ENCODE measurements around the gene CFAP43.
"Not testable (repeated sequence)": the region's sequence is repeated elsewhere in the genome, so short reads cannot be mapped to it uniquely, and the experiment has no call there.

Gene CFAP43

DNA sequence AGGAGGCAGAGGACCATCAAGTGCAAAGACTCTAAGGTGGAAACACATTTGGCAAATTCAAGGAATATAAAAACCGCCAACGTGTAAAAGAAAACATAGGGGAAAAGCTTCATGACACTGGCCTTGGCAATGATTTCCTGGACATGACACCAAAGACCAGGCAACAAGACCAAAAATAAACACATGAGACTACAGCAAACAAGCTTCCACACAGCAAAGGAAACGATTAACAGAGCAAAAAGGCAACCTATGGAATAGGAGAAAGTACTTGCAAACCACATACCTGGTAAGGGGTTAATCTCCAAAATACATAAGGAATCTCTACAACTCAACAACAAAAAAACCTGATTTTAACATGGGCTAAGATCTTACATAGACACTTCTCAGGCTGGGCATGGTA is 26.0 kb upstream of the CFAP43 start:
- no peak for DNase-seq (ENCODE audit: low read depth in 2 of 2, low spot score in 1 of 2)

DNA sequence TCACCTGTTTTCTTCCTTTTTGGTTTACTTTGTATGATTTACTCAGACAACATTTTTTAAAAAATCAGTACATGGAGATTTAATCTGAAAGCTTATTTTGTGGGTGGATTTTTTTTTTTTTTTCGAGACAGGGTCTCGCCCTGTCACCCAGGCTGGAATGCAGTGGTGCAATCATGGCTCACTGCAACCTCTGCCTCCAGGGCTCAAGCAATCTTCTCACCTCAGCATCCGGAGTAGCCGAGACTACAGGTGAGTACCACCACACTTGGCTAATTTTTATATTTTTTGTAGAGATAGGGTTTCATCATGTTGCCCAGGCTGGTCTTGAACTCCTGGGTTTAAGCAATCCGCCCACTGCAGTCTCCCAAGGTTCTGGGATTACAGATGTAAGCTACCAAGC is 25.1 kb upstream of the CFAP43 start:
- DNase-seq (ENCODE audit: low read depth in 2 of 2, low spot score in 1 of 2): no peak

DNA sequence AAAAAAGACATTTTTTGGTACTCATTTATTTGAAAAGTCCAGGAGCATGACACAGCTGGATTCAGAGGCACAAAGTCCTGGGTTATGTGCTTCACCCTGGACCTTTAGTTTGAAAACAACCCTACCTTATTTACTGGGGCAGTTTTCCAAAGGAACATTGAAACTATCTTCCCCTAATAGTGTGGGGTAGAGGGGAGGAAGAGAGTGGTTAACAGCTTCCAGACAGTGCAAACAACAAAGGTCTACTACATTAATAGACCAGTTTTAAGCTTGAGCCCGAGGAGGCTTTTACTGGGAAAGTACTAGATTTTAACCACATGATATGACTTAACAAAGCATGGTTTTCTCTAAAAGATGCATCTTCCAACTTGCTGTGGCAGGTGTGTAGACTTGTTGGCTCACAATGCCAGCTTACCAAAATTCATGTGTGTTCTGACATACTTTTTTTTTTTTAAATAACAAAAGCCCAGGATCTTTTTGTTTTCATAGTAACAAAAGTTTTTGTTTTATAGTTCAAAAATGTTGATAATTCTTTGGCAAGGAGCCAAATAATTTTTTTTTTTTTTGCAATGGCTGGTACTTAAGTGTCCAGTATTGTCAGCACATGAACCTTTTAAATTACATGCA is 24.3 kb upstream of the CFAP43 start:
- no peak for DNase-seq (ENCODE audit: low read depth in 2 of 2, low spot score in 1 of 2)

DNA sequence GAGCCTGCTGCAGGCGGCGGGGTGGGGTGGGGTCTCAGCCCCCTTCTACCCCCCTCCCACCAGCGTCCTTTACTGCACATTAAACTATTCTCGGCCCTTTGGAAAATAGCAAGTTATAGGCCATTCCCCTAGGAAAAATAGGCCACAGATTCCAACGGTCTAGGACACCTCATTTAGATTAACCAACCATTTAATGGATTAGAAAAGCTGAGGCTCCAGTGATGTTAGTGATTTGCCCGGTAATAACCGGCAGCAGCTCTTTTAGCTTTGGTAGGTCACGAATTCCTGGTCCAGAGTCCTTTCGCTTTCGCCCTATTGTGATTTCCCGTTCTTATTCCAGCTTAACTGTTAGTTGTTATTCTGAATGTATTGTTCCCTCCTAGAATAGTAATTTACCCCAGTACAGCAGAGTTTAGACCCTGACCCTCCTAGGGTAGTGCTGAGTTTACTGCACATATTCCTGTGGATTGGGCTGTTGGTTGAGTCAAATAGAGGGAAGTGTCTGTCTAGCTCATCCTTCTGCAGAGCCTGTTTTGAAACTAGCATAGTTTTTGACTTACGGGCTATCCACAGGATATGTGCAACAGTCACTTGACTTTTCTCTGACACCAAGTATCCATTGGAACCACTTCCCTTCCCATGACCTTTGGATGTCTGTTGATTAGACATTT is 23.3 kb upstream of the CFAP43 start:
- DNase-seq (ENCODE audit: low read depth in 2 of 2, low spot score in 1 of 2): no peak

DNA sequence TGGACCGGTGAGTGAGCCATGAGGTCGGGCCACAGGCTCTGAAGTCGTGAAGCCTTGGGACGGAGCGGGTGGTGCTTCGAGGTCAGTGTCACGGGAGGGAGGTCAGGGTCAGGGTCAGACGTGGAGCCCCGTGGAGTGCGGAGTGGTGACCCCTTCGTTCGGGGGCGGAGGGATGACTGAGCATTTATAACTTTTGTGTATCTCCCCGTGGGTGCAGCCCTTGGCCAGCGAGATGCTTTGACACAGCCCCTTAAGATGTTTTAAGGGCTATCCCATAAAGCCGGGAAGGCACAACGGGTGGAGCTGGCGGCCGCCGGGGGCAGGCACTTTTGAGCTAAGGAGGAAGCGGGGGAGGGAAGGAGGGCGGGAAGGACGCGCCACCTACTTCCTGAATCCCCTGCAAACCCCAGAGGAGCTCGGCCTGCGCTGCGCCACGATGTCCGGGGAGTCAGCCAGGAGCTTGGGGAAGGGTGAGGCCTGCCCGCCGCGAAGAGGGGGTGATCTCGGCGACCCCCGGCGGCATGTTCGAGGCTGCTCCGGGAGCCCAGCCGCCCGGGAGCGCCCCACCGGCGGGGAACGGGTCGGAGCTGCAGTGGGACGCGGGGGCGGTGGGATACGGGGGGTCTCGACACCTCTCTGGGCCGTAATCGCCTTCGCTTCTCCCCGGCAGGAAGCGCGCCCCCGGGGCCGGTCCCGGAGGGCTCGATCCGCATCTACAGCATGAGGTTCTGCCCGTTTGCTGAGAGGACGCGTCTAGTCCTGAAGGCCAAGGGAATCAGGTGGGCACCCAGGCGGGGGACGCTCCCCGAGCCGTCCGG is 22.5 kb upstream of the CFAP43 start, which contains the start of gene GSTO1:
Gene GSTO1 (plus strand): TSS at position 400 of the 818 bp plus-strand sequence. CDS start 37 bp downstream, at position 437.
- peak in 1 of 2 donors; percentile 29 for DNase-seq (ENCODE audit: low read depth in 2 of 2, low spot score in 1 of 2)

DNA sequence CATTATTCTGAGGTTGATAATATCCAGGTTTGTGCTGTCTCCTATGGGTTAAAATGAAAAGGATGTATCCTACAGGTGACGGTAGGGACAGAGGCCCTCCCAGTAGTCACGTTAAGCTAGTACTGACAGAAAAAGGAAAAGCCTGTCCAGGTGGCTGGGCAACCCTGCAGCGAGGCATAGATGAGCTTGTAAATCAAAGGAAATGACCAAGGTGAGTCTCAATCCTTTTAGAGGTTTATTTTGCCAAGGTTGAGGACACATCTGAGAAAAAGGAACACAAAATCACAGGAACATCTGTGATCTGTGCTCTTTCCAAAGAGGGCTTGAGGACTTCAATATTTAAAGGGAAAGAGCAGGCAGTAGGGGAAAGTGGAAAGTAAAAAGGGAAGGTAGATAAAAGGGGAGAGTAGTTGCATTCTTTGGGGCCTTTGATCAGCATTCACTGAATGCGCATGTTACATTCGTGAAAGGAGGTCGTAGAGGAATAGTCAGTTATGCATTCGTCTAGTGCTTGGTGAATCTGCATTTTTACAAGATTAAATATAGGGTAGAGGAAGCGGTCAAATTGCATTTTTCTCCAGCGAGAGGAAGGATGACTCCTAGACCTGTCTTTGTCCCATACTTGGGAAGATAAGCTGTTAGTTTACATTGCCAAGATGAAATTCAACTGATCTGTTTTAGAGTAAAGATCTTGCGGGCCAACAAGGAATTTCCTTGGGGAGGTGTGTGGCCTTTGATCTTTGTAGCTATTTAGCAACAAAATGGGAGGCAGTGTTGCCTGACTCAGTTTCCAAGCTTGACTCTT is 21.6 kb upstream of the CFAP43 start:
- DNase-seq (ENCODE audit: low read depth in 2 of 2, low spot score in 1 of 2): no peak

DNA sequence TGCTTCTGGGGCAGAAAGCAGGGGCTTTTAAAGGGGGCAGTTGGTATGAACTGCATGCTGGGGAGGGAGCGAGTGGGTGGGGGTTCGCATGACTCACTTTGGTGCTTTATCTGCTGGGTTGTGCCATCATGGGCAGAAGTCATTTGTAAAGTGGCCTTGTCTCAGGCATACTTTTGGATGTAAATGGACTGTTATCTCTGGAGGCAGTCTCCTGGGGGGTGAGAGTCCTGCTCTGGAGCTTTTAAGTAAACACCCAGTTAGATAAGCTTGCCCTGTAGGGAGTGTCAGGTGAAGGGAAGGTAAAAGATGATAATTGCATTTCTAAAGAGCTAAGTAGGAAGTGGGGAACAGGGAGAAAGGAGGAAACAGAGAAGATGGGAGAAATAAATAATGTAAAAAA is 20.9 kb upstream of the CFAP43 start:
- no peak for DNase-seq (ENCODE audit: low read depth in 2 of 2, low spot score in 1 of 2)

DNA sequence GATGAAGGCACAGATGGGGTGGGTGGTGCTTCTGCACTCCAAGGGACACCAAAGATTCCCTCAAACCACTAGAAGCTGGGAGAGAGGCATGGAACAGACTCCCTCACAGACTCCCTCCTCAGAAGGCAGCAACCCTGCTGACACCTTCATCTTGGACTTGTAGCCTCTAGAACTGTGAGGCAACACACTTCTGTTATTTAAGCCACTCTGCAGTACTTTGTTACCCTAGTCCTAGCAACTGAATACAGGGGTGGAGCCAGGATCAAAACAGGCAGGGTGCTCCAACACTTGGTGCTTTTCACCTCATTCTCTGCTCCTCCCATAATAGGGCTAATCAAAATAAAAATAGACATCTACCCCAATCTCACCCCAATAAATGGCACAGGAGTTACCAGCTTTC is 20.2 kb upstream of the CFAP43 start:
- DNase-seq (ENCODE audit: low read depth in 2 of 2, low spot score in 1 of 2): no peak

DNA sequence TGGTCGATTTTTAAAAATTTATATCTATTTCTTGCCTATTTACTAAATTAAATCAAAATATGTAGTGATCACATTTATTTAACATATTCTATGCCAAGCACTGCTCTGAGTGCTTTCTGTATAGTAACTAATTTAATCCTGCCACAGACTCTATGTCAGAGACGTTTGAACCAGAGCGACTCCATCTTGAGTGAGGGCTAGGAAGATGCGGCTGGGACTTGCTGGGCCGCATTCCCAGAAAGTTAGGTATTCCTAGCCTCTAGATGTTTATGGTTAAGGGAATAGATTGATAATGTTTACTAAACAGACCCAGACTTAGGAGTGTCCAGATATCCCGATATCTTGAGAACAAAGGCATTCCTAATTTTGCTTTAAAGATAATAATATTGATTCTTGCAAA is 19.3 kb upstream of the CFAP43 start:
- no peak for DNase-seq (ENCODE audit: low read depth in 2 of 2, low spot score in 1 of 2)

DNA sequence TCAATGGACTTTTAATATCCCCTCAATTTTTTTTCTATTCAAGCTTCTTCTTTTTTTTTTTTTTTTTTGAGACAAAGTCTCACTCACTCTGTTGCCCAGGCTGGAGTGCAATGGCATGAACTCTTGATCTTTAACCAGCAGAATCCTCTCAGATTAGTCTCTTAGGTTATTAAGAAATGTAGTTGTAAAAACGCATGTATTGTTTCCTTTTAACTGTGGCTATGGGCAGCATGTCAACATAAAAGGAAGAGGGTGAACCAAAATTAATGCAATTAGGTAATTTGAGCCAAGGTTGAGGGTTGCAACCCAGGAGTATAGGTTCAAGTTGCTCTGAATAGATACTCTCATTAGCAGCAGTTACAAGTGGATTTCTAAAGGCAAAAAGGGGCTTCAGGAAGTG is 18.2 kb upstream of the CFAP43 start:
- no peak for DNase-seq (ENCODE audit: low read depth in 2 of 2, low spot score in 1 of 2)

DNA sequence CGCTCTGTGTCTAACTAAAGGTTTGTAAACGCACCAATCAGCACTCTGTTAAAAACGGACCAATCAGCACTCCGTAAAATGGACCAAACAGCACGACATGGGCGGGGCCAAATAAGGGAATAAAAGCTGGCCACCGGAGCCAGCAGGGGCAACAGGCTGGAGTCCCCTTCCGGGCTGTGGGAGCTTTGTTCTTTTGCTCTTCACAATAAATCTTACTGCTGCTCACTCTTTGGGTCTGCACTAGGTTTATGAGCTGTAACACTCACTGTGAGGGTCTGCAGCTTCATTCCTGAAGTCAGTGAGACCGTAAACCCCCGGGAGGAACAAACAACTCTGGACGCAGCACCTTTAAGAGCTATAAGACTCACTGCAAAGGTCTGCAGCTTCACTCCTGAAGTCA is 16.8 kb upstream of the CFAP43 start:
- DNase-seq (ENCODE audit: low read depth in 2 of 2, low spot score in 1 of 2): not testable (repeated sequence)

DNA sequence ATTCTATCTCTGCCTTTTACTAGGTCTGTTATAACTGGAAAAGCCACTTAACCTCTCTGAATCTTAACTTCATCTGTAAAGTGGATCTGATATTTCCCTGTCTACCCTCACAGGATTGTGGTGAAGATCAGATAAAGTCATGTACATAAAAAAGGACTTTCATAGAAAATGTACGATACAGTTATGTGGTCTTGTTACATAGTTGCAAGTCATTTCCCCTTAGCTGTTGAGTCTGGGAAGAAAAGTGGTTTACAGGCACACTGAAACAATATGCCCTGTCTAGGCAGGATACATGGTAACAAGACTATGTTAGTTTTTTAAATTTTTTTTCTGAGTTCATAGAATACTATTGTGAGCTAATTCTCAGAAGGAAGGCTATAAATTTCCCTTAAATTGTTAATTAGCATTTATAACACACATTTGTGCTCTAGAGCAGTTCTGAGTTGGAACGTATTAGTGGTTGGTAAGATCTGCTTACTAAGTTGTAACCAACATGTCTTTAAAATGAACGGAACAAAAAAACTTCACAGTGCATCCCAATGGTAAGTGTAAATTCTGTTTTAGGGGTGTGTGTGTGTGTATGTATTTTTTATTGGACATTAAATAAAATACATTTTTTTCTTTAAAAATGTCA is 15.5 kb upstream of the CFAP43 start:
- DNase-seq (ENCODE audit: low read depth in 2 of 2, low spot score in 1 of 2): no peak

DNA sequence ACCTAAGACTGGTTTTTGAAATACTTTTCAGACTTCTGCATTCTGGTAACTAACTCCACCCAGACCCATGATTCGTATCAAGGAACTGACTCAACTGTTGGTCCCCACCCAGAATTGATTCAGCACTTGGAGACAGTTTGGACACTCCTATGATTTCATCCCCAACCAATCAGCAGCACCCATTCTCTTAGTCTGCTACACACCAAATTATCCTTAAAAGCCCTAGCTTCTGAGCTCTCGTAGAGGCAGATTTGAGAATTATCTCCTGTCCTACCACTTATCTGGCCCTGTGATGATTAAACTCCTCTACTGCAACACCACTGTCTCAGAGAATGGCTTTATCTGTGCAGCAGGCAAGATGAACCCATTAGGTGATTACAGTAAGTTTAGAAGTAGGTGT is 14.8 kb upstream of the CFAP43 start:
- DNase-seq (ENCODE audit: low read depth in 2 of 2, low spot score in 1 of 2): no peak

DNA sequence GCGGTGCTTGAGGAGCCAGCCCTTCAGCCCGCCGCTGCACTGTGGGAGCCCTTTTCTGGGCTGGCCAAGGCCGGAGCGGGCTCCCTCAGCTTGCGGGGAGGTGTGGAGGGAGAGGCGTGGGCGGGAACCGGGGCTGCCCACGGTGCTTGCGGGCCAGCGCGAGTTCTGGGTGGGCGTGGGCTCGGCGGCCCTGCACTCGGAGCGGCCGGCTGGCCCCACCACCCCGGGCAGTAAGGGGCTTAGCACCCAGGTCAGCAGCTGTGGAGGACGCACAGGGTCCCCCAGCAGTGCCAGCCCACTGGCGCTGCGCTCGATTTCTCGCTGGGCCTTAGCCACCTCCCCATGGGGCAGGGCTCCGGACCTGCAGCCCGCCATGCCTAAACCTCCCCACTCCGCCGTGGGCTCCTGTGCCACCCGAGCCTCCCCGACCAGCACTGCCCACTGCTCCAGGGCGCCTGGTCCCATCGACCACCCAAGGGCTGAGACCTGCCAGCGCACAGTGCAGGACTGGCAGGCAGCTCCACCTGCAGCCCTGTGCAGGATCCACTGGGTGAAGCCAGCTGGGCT is 13.0 kb upstream of the CFAP43 start:
- no peak for DNase-seq (ENCODE audit: low read depth in 2 of 2, low spot score in 1 of 2)

DNA sequence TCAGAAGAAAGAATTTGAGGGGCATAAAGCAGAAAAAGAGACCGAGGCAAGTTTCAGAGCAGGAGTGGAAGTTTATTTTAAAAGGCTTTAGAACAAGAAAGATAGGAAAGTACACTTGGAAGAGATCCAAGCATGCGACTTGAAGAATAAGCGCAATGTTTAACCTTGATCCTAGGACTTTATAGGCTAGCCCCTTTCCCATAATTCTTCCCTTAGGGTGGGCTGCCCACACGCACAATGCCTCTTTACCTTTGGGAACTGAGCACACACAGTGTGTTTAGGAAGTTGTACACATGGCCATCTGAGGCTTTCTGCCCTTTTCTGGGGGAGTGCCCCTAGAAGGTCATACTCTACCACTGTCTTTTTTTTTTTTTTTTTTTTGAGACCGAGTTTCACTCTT is 11.3 kb upstream of the CFAP43 start:
- DNase-seq (ENCODE audit: low read depth in 2 of 2, low spot score in 1 of 2): no peak

DNA sequence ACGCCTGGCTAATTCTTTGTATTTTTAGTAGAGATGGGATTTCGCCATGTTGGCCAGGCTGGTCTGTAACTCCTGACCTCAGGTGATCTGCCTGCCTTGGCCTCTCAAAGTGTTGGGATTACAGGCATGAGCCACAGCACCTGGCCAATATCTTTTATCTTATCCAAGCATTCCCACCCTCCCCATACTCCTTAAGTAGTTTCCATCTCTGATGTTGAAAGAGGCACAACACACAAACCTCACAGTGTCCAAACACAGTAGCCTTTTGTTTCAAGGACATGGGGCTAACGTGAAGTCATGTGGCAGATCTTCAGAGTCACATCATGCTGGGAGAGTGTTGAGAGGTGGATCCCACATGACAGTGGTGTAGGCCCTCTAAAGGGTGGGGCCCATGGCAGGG is 10.8 kb upstream of the CFAP43 start:
- not testable (repeated sequence) for DNase-seq (ENCODE audit: low read depth in 2 of 2, low spot score in 1 of 2)

DNA sequence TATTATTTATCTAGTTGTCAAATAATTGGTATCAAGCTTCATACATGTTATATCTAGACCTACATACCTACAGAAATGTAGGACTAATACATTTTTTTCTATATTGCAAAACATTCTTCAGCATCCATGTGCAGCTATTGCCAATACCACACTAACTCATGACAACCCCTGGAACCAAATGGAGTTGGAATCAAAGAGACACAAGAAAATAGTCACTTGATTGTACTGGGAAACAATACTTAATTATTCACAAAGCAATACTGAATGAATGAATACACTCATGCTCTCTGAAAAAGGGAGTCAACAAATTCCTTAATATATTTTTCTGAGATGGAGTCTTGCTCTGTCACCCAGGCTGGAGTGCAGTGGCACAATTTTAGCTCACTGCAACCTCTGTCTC is 10.4 kb upstream of the CFAP43 start:
- no peak for DNase-seq (ENCODE audit: low read depth in 2 of 2, low spot score in 1 of 2)

DNA sequence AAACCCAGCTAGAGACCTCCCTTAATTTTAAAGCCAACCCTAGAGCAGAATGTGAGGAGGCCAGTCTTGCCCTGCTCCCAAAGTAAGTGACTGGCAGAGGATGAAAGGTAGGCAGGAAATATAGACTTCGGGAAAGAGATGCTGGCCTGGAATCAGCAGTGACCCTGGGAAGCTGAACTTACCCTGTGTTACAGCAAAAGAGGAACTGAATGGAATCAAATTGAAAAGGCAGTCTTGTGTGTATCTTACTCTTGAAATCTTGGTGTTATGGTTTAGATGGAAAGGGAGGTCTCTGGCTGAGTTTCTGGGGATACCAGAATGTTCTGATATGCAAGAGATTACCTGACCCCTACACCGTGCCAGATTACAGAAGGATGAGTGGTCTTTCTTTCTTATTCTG is 7.9 kb upstream of the CFAP43 start:
- no peak for DNase-seq (ENCODE audit: low read depth in 2 of 2, low spot score in 1 of 2)

DNA sequence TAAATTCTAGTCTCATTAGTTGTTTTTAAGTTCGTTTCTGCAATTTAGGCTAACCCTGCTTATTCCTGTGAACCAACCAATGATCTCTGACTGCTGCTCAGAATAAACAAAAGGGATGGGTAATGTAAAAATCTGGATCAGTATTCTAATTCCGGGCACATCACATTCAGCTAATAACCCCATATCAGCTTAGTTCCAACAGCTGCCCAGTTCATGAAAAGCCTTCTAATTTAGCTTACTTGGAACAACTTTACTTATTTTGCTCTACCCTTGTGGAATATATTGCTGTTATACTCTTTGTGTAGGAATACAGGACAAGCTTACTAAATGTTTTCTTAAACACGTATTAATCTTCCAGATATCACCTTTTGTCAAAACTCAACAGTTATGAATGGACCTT is 3.6 kb upstream of the CFAP43 start:
- DNase-seq (ENCODE audit: low read depth in 2 of 2, low spot score in 1 of 2): no peak

DNA sequence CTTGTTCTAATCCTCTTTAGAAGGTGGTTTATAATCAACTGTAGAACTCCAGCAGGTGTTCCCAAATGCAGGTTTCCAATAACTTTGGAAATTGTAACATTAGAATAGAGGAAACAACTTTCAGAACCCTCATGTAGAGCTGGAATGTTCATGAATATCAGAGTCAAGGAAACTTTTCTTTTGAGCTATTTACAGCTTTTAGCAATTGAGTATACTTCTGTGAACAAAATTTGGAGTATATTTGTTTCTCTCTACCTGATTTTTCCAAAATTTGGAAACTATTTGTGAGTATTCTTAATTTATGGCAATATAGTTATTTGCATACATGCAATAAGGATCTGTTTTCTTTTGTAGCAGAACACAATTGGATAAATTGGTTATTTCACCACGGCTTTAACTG is 2.8 kb upstream of the CFAP43 start:
- no peak for DNase-seq (ENCODE audit: low read depth in 2 of 2, low spot score in 1 of 2)

DNA sequence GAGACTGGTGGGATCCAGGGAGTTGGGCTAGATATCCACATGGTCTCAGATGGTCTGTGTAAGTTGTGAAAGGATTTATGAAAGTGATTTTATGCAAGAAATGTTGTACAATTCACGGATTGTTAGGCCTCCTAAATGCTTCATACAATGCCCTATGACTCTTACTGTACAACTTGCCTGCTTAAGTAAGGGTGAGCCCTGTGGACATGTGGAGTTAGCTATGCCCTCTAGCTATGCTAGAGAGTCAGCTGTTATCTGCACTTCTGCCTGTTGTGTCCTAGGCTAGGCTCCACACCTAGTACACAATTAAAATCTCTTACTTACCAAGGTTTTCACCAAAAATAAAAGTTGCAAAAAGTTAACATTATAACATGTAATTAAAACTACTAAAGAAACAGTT is 1.7 kb upstream of the CFAP43 start:
- no peak for DNase-seq (ENCODE audit: low read depth in 2 of 2, low spot score in 1 of 2)
